ENCODE results near the gene GPHB5. TPM values are rescaled to one million over a fixed set of nuclear protein-coding genes. Genes with fewer than 3 reads are reported as not detected.

Gene GPHB5
- total and polyA plus RNA-seq, 4 donors: not detected

DNA sequence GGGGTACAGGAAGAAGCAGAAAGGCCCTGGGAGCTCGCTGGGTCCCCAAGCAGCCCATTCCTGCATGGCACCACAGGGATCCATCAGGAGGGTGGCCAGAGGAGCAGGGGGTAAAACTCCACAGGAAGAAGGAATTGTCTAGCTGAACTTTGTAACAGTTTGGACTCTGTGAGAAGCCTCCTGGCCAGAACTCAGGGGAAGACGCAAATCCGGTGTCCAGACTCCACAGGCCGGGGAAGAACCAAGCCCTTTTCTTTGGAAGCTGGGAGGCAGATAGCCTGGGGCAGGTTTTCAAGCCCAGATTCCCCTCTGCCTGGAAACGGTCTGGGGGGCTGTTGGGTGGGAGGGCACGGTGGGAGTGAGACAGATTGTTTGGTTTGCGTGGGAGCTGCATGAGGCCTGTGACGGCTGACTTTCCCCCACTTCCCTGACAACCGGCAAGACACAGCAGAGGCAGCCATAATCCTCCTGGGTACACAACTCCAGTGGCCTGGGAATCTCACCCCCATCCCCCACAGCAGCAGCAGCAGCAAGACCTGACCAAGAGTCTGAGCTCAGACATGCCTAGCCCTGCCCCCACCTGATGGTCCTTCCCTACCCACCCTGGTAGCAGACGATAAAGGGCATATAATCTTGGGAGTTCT, 16.7 kb downstream of the GPHB5 start:
- Histone ChIP-seq H3K27me3 (ENCODE audit: control insufficient read depth in 4 of 4, insufficient read depth in 4 of 4, low read length in 3 of 4) (no peaks in the 10 kb centered on the region), H3K4me1 (ENCODE audit: control insufficient read depth in 4 of 4, insufficient read depth in 4 of 4, low read length in 3 of 4) (no peaks in the 10 kb centered on the region), H3K9me3 (ENCODE audit: control insufficient read depth in 4 of 4, low read length in 3 of 4) (no peaks in the 10 kb centered on the region), H3K4me3 (ENCODE audit: low read depth in 1 of 3, low read length in 3 of 3) (no peak overlapping the region), H3K27ac (ENCODE audit: low read depth in 1 of 2, low read length in 2 of 2) (no peak overlapping the region), H3K36me3 (ENCODE audit: control insufficient read depth in 4 of 4, insufficient read depth in 3 of 4, low read depth in 1 of 4, low read length in 3 of 4) (no peaks in the 10 kb centered on the region), H3K9ac (ENCODE audit: low read depth in 1 of 2, low read length in 2 of 2) (no peak overlapping the region)
- no peak for DNase-seq (ENCODE audit: low spot score)
- WGBS: 65% methylated on average over 10 of the region's 10 CpGs
- TF ChIP-seq, protein P1, sequence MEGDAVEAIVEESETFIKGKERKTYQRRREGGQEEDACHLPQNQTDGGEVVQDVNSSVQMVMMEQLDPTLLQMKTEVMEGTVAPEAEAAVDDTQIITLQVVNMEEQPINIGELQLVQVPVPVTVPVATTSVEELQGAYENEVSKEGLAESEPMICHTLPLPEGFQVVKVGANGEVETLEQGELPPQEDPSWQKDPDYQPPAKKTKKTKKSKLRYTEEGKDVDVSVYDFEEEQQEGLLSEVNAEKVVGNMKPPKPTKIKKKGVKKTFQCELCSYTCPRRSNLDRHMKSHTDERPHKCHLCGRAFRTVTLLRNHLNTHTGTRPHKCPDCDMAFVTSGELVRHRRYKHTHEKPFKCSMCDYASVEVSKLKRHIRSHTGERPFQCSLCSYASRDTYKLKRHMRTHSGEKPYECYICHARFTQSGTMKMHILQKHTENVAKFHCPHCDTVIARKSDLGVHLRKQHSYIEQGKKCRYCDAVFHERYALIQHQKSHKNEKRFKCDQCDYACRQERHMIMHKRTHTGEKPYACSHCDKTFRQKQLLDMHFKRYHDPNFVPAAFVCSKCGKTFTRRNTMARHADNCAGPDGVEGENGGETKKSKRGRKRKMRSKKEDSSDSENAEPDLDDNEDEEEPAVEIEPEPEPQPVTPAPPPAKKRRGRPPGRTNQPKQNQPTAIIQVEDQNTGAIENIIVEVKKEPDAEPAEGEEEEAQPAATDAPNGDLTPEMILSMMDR (IDR thresholded peaks at IDR 0.05; ENCODE audit: low read depth, low read length, missing input control): no peak
- no peak for TF ChIP-seq HNF4A (conservative IDR thresholded peaks at IDR 0.05)

GRCh38 chr14:63300854-63301253, 17.9 kb downstream of the GPHB5 start:
- no peak for DNase-seq (ENCODE audit: low spot score)
- Histone ChIP-seq H3K27me3 (ENCODE audit: control insufficient read depth in 4 of 4, insufficient read depth in 4 of 4, low read length in 3 of 4) (no peaks in the 10 kb centered on the region), H3K9ac (ENCODE audit: low read depth in 1 of 2, low read length in 2 of 2) (no peak overlapping the region), H3K4me3 (ENCODE audit: low read depth in 1 of 3, low read length in 3 of 3) (no peak overlapping the region), H3K36me3 (ENCODE audit: control insufficient read depth in 4 of 4, insufficient read depth in 3 of 4, low read depth in 1 of 4, low read length in 3 of 4) (no peaks in the 10 kb centered on the region), H3K4me1 (ENCODE audit: control insufficient read depth in 4 of 4, insufficient read depth in 4 of 4, low read length in 3 of 4) (no peaks in the 10 kb centered on the region), H3K9me3 (ENCODE audit: control insufficient read depth in 4 of 4, low read length in 3 of 4) (no peaks in the 10 kb centered on the region), H3K27ac (ENCODE audit: low read depth in 1 of 2, low read length in 2 of 2) (no peak overlapping the region)
- WGBS: 80% methylated on average over 2 of the region's 2 CpGs
- TF ChIP-seq JUND (IDR thresholded peaks at IDR 0.05): no peak
- TF ChIP-seq FOXA1 (IDR thresholded peaks at IDR 0.05): no peak
- TF ChIP-seq FOXA2 (IDR thresholded peaks at IDR 0.05): no peak
- TF ChIP-seq, protein P2, sequence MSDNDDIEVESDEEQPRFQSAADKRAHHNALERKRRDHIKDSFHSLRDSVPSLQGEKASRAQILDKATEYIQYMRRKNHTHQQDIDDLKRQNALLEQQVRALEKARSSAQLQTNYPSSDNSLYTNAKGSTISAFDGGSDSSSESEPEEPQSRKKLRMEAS (IDR thresholded peaks at IDR 0.05): no peak

DNA sequence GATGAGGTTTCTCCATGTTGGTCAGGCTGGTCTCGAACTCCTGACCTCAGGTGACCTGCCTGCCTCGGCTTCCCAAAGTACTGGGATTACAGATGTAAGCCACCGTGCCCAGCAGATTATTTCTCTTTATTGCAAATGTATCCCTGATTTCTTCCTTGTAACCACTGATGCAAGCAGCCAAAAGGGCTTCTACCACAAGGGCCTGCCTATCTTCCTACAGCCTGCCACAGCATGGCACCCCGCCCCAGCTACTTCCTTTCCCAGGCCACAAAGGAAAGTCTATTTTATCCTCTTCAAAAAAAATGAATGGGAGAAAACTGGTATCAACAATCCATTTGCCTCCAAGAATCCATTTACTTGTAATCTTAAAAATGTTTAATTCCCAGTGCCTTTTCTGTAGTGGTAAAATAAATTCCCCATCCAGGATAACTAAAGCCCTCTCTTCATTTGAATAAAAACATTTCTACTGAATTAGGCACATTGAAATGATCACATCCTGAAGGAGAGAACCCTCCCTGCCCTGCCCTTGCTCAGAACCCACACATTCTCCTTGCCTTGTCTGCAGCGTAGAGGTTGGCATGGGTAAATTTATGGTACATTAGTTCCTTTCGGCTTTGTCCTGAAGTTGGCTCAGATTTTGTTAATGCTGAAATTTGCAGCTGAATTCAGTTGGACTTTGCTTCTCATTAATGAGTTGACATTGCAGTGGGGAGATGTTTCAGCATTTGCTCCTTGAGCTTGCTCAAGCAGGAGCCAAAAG, 19.2 kb downstream of the GPHB5 start:
- Histone ChIP-seq H3K4me1 (ENCODE audit: control insufficient read depth in 4 of 4, insufficient read depth in 4 of 4, low read length in 3 of 4) (no peaks in the 10 kb centered on the region), H3K27ac (ENCODE audit: low read depth in 1 of 2, low read length in 2 of 2) (no peak overlapping the region), H3K36me3 (ENCODE audit: control insufficient read depth in 4 of 4, insufficient read depth in 3 of 4, low read depth in 1 of 4, low read length in 3 of 4) (no peaks in the 10 kb centered on the region), H3K9me3 (ENCODE audit: control insufficient read depth in 4 of 4, low read length in 3 of 4) (no peaks in the 10 kb centered on the region), H3K4me3 (ENCODE audit: low read depth in 1 of 3, low read length in 3 of 3) (no peak overlapping the region), H3K27me3 (ENCODE audit: control insufficient read depth in 4 of 4, insufficient read depth in 4 of 4, low read length in 3 of 4) (peaks cover 0 to 4% (median 0%) of the 10 kb centered on the region in 4 donors), H3K9ac (ENCODE audit: low read depth in 1 of 2, low read length in 2 of 2) (no peak overlapping the region)
- DNase-seq (ENCODE audit: low spot score): no peak
- no peak for TF ChIP-seq EGR1 (IDR thresholded peaks at IDR 0.05; ENCODE audit: low read depth in 2 of 2)
- TF ChIP-seq GABPA (IDR thresholded peaks at IDR 0.05 in 1 of 2, conservative IDR thresholded peaks at IDR 0.05 in 1 of 2): no peak
- no peak for TF ChIP-seq ATF3 (IDR thresholded peaks at IDR 0.05)
- no peak for TF ChIP-seq JUND (IDR thresholded peaks at IDR 0.05)
- no peak for TF ChIP-seq YY1 (IDR thresholded peaks at IDR 0.05)
- no peak for TF ChIP-seq NR2F2 (IDR thresholded peaks at IDR 0.05)
- TF ChIP-seq RXRA (IDR thresholded peaks at IDR 0.05): no peak
- TF ChIP-seq, protein P3, sequence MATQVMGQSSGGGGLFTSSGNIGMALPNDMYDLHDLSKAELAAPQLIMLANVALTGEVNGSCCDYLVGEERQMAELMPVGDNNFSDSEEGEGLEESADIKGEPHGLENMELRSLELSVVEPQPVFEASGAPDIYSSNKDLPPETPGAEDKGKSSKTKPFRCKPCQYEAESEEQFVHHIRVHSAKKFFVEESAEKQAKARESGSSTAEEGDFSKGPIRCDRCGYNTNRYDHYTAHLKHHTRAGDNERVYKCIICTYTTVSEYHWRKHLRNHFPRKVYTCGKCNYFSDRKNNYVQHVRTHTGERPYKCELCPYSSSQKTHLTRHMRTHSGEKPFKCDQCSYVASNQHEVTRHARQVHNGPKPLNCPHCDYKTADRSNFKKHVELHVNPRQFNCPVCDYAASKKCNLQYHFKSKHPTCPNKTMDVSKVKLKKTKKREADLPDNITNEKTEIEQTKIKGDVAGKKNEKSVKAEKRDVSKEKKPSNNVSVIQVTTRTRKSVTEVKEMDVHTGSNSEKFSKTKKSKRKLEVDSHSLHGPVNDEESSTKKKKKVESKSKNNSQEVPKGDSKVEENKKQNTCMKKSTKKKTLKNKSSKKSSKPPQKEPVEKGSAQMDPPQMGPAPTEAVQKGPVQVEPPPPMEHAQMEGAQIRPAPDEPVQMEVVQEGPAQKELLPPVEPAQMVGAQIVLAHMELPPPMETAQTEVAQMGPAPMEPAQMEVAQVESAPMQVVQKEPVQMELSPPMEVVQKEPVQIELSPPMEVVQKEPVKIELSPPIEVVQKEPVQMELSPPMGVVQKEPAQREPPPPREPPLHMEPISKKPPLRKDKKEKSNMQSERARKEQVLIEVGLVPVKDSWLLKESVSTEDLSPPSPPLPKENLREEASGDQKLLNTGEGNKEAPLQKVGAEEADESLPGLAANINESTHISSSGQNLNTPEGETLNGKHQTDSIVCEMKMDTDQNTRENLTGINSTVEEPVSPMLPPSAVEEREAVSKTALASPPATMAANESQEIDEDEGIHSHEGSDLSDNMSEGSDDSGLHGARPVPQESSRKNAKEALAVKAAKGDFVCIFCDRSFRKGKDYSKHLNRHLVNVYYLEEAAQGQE (IDR thresholded peaks at IDR 0.05): no peak
- WGBS: 69% methylated on average over 6 of the region's 6 CpGs
